ENCODE results near the gene PMFBP1.

- no peak for TF ChIP-seq POLR2A (IDR thresholded peaks at IDR 0.05)
- TF ChIP-seq CTCF (IDR thresholded peaks at IDR 0.05), result no peak
Measured at GRCh38 chr16:72120026-72120425, 51.9 kb downstream of the PMFBP1 start.

Measured in Peyer's patch (tissue), 4 donors.